Loucy (cell line): ENCODE data around the gene RMND5A.

Experiments used
- H2AFZ ChIP-seq: fragments of 200-600 bp; sonication (generic); 2 replicates; pipeline ENCODE4 v1.6.0; 2016; ENCODE audit warnings: antibody characterized with exemption, mild to moderate bottlenecking, low read length, moderate library complexity
- H3F3A ChIP-seq: fragments of 200-600 bp; 2 replicates; pipeline ENCODE4 v1.6.0; 2016; ENCODE audit warnings: antibody characterized with exemption, low read depth, mild to moderate bottlenecking
- H3K27me3 ChIP-seq: fragments of 200-600 bp; sonication (generic); 2 replicates; pipeline ENCODE4 v1.6.1; 2014; ENCODE audit warnings: low read length, mild to moderate bottlenecking; ENCODE audit not compliant: insufficient read depth, poor library complexity, severe bottlenecking
- H3K36me3 ChIP-seq: fragments of 200-600 bp; sonication (generic); 2 replicates; pipeline ENCODE4 v1.6.1; 2016; ENCODE audit warnings: low read length; ENCODE audit not compliant: insufficient read depth
- H3K4me1 ChIP-seq: fragments of 200-600 bp; sonication (generic); 2 replicates; pipeline ENCODE4 v1.5.1; 2014; ENCODE audit warnings: low read length, mild to moderate bottlenecking; ENCODE audit not compliant: insufficient read depth, poor library complexity, severe bottlenecking
- H3K4me2 ChIP-seq: fragments of 200-600 bp; sonication (generic); 2 replicates; pipeline ENCODE4 v1.6.0; 2014; ENCODE audit warnings: antibody characterized with exemption, low read length, low read depth, mild to moderate bottlenecking; ENCODE audit not compliant: poor library complexity, severe bottlenecking
- H3K4me3 ChIP-seq: fragments of 200-600 bp; sonication (generic); 2 replicates; pipeline ENCODE4 v1.5.1; 2014; ENCODE audit warnings: low read length, mild to moderate bottlenecking, mixed read lengths; ENCODE audit not compliant: poor library complexity, severe bottlenecking
- H3K79me2 ChIP-seq: fragments of 200-600 bp; sonication (generic); 2 replicates; pipeline ENCODE4 v1.6.1; 2014; ENCODE audit warnings: low read length; ENCODE audit not compliant: insufficient read depth
- H3K9ac ChIP-seq: fragments of 200-600 bp; sonication (generic); 2 replicates; pipeline ENCODE4 v1.6.0; 2014; ENCODE audit warnings: mild to moderate bottlenecking, low read depth, low read length, moderate library complexity; ENCODE audit not compliant: poor library complexity, severe bottlenecking
- H3K9me2 ChIP-seq: fragments of 200-600 bp; sonication (generic); replicated peaks from 2 replicates; pipeline ENCODE4 v1.6.1; 2016; ENCODE audit warnings: low read depth, low read length, mixed read lengths
- H3K9me3 ChIP-seq: fragments of 200-600 bp; sonication (generic); 2 replicates; pipeline ENCODE4 v1.6.1; 2014; ENCODE audit warnings: mild to moderate bottlenecking, antibody characterized with exemption, low read length, low read depth; ENCODE audit not compliant: insufficient read depth
- H4K20me1 ChIP-seq: fragments of 200-600 bp; sonication (generic); 2 replicates; pipeline ENCODE4 v1.6.0; 2014; ENCODE audit warnings: antibody characterized with exemption, low read length, mild to moderate bottlenecking; ENCODE audit not compliant: insufficient read depth, poor library complexity, severe bottlenecking
- CTCF ChIP-seq: fragments of 200-600 bp; sonication (generic); conservative IDR thresholded peaks from 2 replicates; pipeline ENCODE4 v1.5.1; 2014; ENCODE audit warnings: mild to moderate bottlenecking, antibody characterized with exemption, low read length
- EZH2phosphoT487 ChIP-seq: fragments of 200-600 bp; IDR thresholded peaks from 2 replicates; pipeline ENCODE4 v1.6.1; 2018; ENCODE audit warnings: antibody characterized with exemption, mild to moderate bottlenecking, moderate library complexity, borderline replicate concordance

RMND5A gene

GRCh38 chr2:86774862-86775261 is 54.8 kb downstream of the RMND5A start:
- no peaks in the 10 kb centered on the region for H4K20me1 ChIP-seq
- TF ChIP-seq EZH2phosphoT487, result no peak
- TF ChIP-seq CTCF, result no peak
- H3K4me2 ChIP-seq, result no peak overlapping the region
- H3K36me3 ChIP-seq, result peaks cover 71% of the 10 kb centered on the region
- H3K4me3 ChIP-seq, result no peak overlapping the region
- H3K4me1 ChIP-seq, result no peaks in the 10 kb centered on the region
- H3K79me2 ChIP-seq, result no peaks in the 10 kb centered on the region
- H3K9ac ChIP-seq, result no peak overlapping the region
- H3K9me3 ChIP-seq, result no peaks in the 10 kb centered on the region
- no peaks in the 10 kb centered on the region for H3K9me2 ChIP-seq
- H2AFZ ChIP-seq, result no peak overlapping the region
- no peaks in the 10 kb centered on the region for H3F3A ChIP-seq
- H3K27me3 ChIP-seq, result no peaks in the 10 kb centered on the region

GRCh38 chr2:86775338-86775737 is 55.2 kb downstream of the RMND5A start:
- Histone ChIP-seq H3K79me2 (no peaks in the 10 kb centered on the region), H3K4me2 (no peak overlapping the region), H2AFZ (no peak overlapping the region), H3K36me3 (peaks cover 67% of the 10 kb centered on the region), H3K4me3 (no peak overlapping the region), H3F3A (no peaks in the 10 kb centered on the region), H3K9ac (no peak overlapping the region), H3K27me3 (no peaks in the 10 kb centered on the region), H4K20me1 (no peaks in the 10 kb centered on the region), H3K9me3 (no peaks in the 10 kb centered on the region), H3K9me2 (no peaks in the 10 kb centered on the region), H3K4me1 (no peaks in the 10 kb centered on the region)
- TF ChIP-seq CTCF, result no peak

GRCh38 chr2:86776532-86776931 is 56.4 kb downstream of the RMND5A start:
- Histone ChIP-seq H3K4me1 (no peaks in the 10 kb centered on the region), H3K79me2 (no peaks in the 10 kb centered on the region), H2AFZ (no peak overlapping the region), H3K4me2 (no peak overlapping the region), H3K9me3 (no peaks in the 10 kb centered on the region), H3K27me3 (no peaks in the 10 kb centered on the region), H3F3A (no peaks in the 10 kb centered on the region), H4K20me1 (no peaks in the 10 kb centered on the region), H3K9me2 (no peaks in the 10 kb centered on the region), H3K9ac (no peak overlapping the region), H3K36me3 (peaks cover 55% of the 10 kb centered on the region), H3K4me3 (no peak overlapping the region)
- TF ChIP-seq EZH2phosphoT487, result no peak
- TF ChIP-seq CTCF, result no peak
